ENCODE data around the gene PTH1R.

Gene PTH1R

GRCh38 chr3:46877406-46878125 is at the start of gene PTH1R:
TSS of gene PTH1R (plus strand) at chr3:46877721. CDS start at chr3:46883560, 5,839 bp downstream.
- TF ChIP-seq NFIC (IDR thresholded peaks at IDR 0.05) (no peak), CREB1 (IDR thresholded peaks at IDR 0.05; ENCODE audit: low read depth) (no peak), TEAD4 (IDR thresholded peaks at IDR 0.05) (no peak), TCF12 (IDR thresholded peaks at IDR 0.05; ENCODE audit: low read depth) (no peak), TAF1 (IDR thresholded peaks at IDR 0.05; ENCODE audit: low read depth) (no peak), YY1 (IDR thresholded peaks at IDR 0.05; ENCODE audit: low read depth) (no peak), FOXM1 (IDR thresholded peaks at IDR 0.05; ENCODE audit: borderline replicate concordance, low read depth) (no peak), RAD21 (IDR thresholded peaks at IDR 0.05; ENCODE audit: low read depth) (no peak), MAX (IDR thresholded peaks at IDR 0.05) (no peak), ZBTB7A (IDR thresholded peaks at IDR 0.05; ENCODE audit: low read depth) (no peak), EGR1 (IDR thresholded peaks at IDR 0.05) (no peak), CEBPB (IDR thresholded peaks at IDR 0.05) (no peak), REST (IDR thresholded peaks at IDR 0.05; ENCODE audit: low read depth) (no peak), EP300 (IDR thresholded peaks at IDR 0.05; ENCODE audit: borderline replicate concordance) (no peak), USF1 (IDR thresholded peaks at IDR 0.05) (no peak)

GRCh38 chr3:46829699-46830208 is 47.8 kb upstream of the PTH1R start:
- no peak for TF ChIP-seq EGR1 (IDR thresholded peaks at IDR 0.05)
- no peak for TF ChIP-seq ZBTB7A (IDR thresholded peaks at IDR 0.05; ENCODE audit: low read depth)
- no peak for TF ChIP-seq TAF1 (IDR thresholded peaks at IDR 0.05; ENCODE audit: low read depth)
- TF ChIP-seq EP300 (IDR thresholded peaks at IDR 0.05; ENCODE audit: borderline replicate concordance) = no peak
- TF ChIP-seq FOXM1 (IDR thresholded peaks at IDR 0.05; ENCODE audit: borderline replicate concordance, low read depth) = no peak
- TF ChIP-seq CEBPB (IDR thresholded peaks at IDR 0.05) = no peak
- TF ChIP-seq NFIC (IDR thresholded peaks at IDR 0.05) = no peak
- no peak for TF ChIP-seq CREB1 (IDR thresholded peaks at IDR 0.05; ENCODE audit: low read depth)
- TF ChIP-seq MAX (IDR thresholded peaks at IDR 0.05) = no peak
- no peak for TF ChIP-seq RAD21 (IDR thresholded peaks at IDR 0.05; ENCODE audit: low read depth)

- TF ChIP-seq NFIC (IDR thresholded peaks at IDR 0.05) (no peak), EP300 (IDR thresholded peaks at IDR 0.05; ENCODE audit: borderline replicate concordance) (no peak), EGR1 (IDR thresholded peaks at IDR 0.05) (no peak), MAX (IDR thresholded peaks at IDR 0.05) (no peak), ZBTB7A (IDR thresholded peaks at IDR 0.05; ENCODE audit: low read depth) (no peak), CEBPB (IDR thresholded peaks at IDR 0.05) (no peak), REST (IDR thresholded peaks at IDR 0.05; ENCODE audit: low read depth) (no peak), TEAD4 (IDR thresholded peaks at IDR 0.05) (no peak), CREB1 (IDR thresholded peaks at IDR 0.05; ENCODE audit: low read depth) (no peak)
These were observed 46.7 kb upstream of the PTH1R start for GRCh38 chr3:46830801-46831200.

- TF ChIP-seq CREB1 (IDR thresholded peaks at IDR 0.05; ENCODE audit: low read depth) = no peak
- TF ChIP-seq TCF12 (IDR thresholded peaks at IDR 0.05; ENCODE audit: low read depth) = no peak
- no peak for TF ChIP-seq EGR1 (IDR thresholded peaks at IDR 0.05)
- TF ChIP-seq USF1 (IDR thresholded peaks at IDR 0.05) = no peak
- TF ChIP-seq ZBTB7A (IDR thresholded peaks at IDR 0.05; ENCODE audit: low read depth) = no peak
- no peak for TF ChIP-seq EP300 (IDR thresholded peaks at IDR 0.05; ENCODE audit: borderline replicate concordance)
- TF ChIP-seq NFIC (IDR thresholded peaks at IDR 0.05) = no peak
- TF ChIP-seq FOXM1 (IDR thresholded peaks at IDR 0.05; ENCODE audit: borderline replicate concordance, low read depth) = no peak
- TF ChIP-seq TEAD4 (IDR thresholded peaks at IDR 0.05) = no peak
- no peak for TF ChIP-seq YY1 (IDR thresholded peaks at IDR 0.05; ENCODE audit: low read depth)
- TF ChIP-seq MAX (IDR thresholded peaks at IDR 0.05) = no peak
- TF ChIP-seq REST (IDR thresholded peaks at IDR 0.05; ENCODE audit: low read depth) = no peak
- TF ChIP-seq CEBPB (IDR thresholded peaks at IDR 0.05) = no peak
- TF ChIP-seq RAD21 (IDR thresholded peaks at IDR 0.05; ENCODE audit: low read depth) = no peak
- no peak for TF ChIP-seq TAF1 (IDR thresholded peaks at IDR 0.05; ENCODE audit: low read depth)
These were observed 46.2 kb upstream of the PTH1R start for GRCh38 chr3:46831316-46831715.

Measured in Ishikawa (cell line).